COLO829 (cell line): ENCODE data around the gene ABCA10.
"Not testable (repeated sequence)": the region's sequence is repeated elsewhere in the genome, so short reads cannot be mapped to it uniquely, and the experiment has no call there.

Experiments used
- DNase-seq: peaks from one replicate; pipeline ENCODE4 v3.0.0; 2012; ENCODE audit warnings: low spot score

Gene ABCA10

GRCh38 chr17:69168642-69169041 lies 60.0 kb downstream of the ABCA10 start:
- not testable (repeated sequence) for DNase-seq

GRCh38 chr17:69166957-69167356 lies 61.7 kb downstream of the ABCA10 start:
- DNase-seq = no peak

- no peak for DNase-seq
Measured at GRCh38 chr17:69164206-69164605, 64.4 kb downstream of the ABCA10 start.

- DNase-seq = no peak
Measured at GRCh38 chr17:69159418-69159817, 69.2 kb downstream of the ABCA10 start.

GRCh38 chr17:69154267-69154666 lies 74.4 kb downstream of the ABCA10 start:
- no peak for DNase-seq

GRCh38 chr17:69150333-69150732 lies 78.3 kb downstream of the ABCA10 start:
- no peak for DNase-seq

GRCh38 chr17:69147460-69147859 lies 81.2 kb downstream of the ABCA10 start:
- no peak for DNase-seq

- DNase-seq = no peak
Measured at GRCh38 chr17:69144331-69145255, 84.0 kb downstream of the ABCA10 start.

GRCh38 chr17:69143683-69144231 lies 84.9 kb downstream of the ABCA10 start:
- no peak for DNase-seq

- DNase-seq = no peak
Measured at GRCh38 chr17:69143151-69143550, 85.5 kb downstream of the ABCA10 start.

GRCh38 chr17:69142175-69142802 lies 86.3 kb downstream of the ABCA10 start:
- DNase-seq = no peak

- no peak for DNase-seq
Measured at GRCh38 chr17:69141431-69142174, 87.0 kb downstream of the ABCA10 start, which contains the start of gene ABCA6. Gene ABCA6 (minus strand): TSS chr17:69141895. CDS start chr17:69140703, 1,192 bp downstream.

- no peak for DNase-seq
Measured at GRCh38 chr17:69134112-69134511, 94.5 kb downstream of the ABCA10 start.

GRCh38 chr17:69130627-69131296 lies 97.9 kb downstream of the ABCA10 start:
- no peak for DNase-seq

- DNase-seq = peak; percentile 19
Measured at GRCh38 chr17:69123626-69124025, 105.0 kb downstream of the ABCA10 start.

- no peak for DNase-seq
Measured at GRCh38 chr17:69122065-69122464, 106.6 kb downstream of the ABCA10 start.

- DNase-seq = no peak
Measured at GRCh38 chr17:69117855-69118784, 110.5 kb downstream of the ABCA10 start.

GRCh38 chr17:69111794-69112193 lies 116.8 kb downstream of the ABCA10 start:
- no peak for DNase-seq

GRCh38 chr17:69105907-69106730 lies 122.5 kb downstream of the ABCA10 start:
- no peak for DNase-seq
